Glutamatergic neuron (in vitro differentiated cells): ENCODE data around the gene MACC1. TPM values are rescaled to one million over a fixed set of nuclear protein-coding genes. Genes with fewer than 3 reads are reported as not detected.
"Not testable (repeated sequence)": the region's sequence is repeated elsewhere in the genome, so short reads cannot be mapped to it uniquely, and the experiment has no call there.

Experiments
- DNase-seq: peaks from one replicate; pipeline ENCODE4 v3.0.0; 2022
- H3K27ac Mint-ChIP-seq: one replicate; pipeline ENCODE4 v1.8.0; 2020; ENCODE audit warnings: mild to moderate bottlenecking, mixed read lengths, inconsistent platforms; ENCODE audit not compliant: unreplicated experiment
- H3K27me3 Mint-ChIP-seq: one replicate; pipeline ENCODE4 v1.8.0; 2020; ENCODE audit warnings: mild to moderate bottlenecking, moderate library complexity, mixed read lengths, inconsistent platforms; ENCODE audit not compliant: unreplicated experiment
- H3K36me3 Mint-ChIP-seq: one replicate; pipeline ENCODE4 v1.8.0; 2020; ENCODE audit warnings: mild to moderate bottlenecking, mixed read lengths, inconsistent platforms; ENCODE audit not compliant: unreplicated experiment
- H3K4me1 Mint-ChIP-seq: one replicate; pipeline ENCODE4 v1.8.0; 2020; ENCODE audit warnings: mild to moderate bottlenecking, low read depth, mixed read lengths, inconsistent platforms; ENCODE audit not compliant: unreplicated experiment
- H3K4me3 Mint-ChIP-seq: one replicate; pipeline ENCODE4 v1.8.0; 2020; ENCODE audit warnings: mild to moderate bottlenecking, mixed read lengths, inconsistent platforms; ENCODE audit not compliant: unreplicated experiment
- H3K9me3 Mint-ChIP-seq: one replicate; pipeline ENCODE4 v1.8.0; 2020; ENCODE audit warnings: mild to moderate bottlenecking, moderate library complexity, mixed read lengths, inconsistent platforms; ENCODE audit not compliant: unreplicated experiment
- CTCF ChIP-seq: fragments of 200-600 bp; sonication (generic); IDR thresholded peaks from one replicate; pipeline ENCODE4 v1.5.0; 2021; ENCODE audit not compliant: partially characterized antibody, unreplicated experiment
- total RNA-seq: library from RNA; stranded (reverse); fragmentation: NEBNext Ultra II Directional; extraction: Animal tissue kit (Norgen Biotek cat#: 25700); gene quantifications from one replicate; pipeline ENCODE4 v1.2.1, GENCODE V29; 2021; ENCODE audit not compliant: unreplicated experiment

Gene MACC1
- total RNA-seq, 1 donor from 2014 or later = 0.29 TPM

DNA sequence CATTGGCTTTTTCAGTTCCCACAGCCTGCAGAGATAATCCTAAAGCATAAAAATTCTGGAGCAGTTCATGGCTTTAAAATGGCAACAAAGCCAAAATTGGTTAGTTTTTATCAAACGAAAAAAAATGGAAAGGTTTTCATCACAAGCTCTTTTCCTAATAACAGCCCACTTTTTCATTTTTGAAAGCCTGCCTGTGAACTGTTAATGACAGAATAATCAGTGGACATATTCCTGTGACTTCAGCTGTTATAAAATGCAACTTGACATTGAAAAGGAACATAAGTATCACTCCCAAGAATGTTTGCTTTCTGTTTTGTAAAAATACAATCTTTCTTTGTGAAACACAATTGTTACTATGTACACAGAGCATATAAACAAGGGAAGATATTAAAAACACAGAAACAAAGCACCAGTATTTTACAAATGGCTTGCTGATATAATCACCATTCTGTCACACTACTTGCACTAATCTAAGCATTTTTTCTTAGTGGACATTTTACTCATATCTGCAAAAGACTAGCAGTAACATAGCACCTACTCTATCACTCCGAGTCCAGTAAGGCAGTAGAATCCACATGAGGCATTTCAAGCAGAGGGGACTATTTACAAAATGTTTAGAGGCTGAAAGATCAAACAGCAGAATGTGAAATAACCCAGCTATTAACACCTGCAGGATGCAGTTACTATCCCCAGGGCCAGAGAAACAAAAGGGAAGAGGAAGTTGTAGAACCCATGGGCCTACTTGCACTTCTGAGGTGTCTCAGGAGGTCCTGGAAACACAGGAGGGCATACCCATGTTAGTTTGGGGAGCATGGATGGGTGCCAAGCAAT lies 26.4 kb downstream of the MACC1 start:
- no peaks in the 10 kb centered on the region for H3K36me3 Mint-ChIP-seq
- H3K27ac Mint-ChIP-seq = no peak overlapping the region
- no peaks in the 10 kb centered on the region for H3K27me3 Mint-ChIP-seq
- no peak overlapping the region for H3K4me3 Mint-ChIP-seq
- DNase-seq = no peak
- H3K9me3 Mint-ChIP-seq = no peaks in the 10 kb centered on the region
- TF ChIP-seq CTCF = no peak
- H3K4me1 Mint-ChIP-seq = no peaks in the 10 kb centered on the region

- no peak overlapping the region for H3K27ac Mint-ChIP-seq
- TF ChIP-seq CTCF = no peak
- no peaks in the 10 kb centered on the region for H3K9me3 Mint-ChIP-seq
- no peaks in the 10 kb centered on the region for H3K36me3 Mint-ChIP-seq
- no peak overlapping the region for H3K4me3 Mint-ChIP-seq
- DNase-seq = no peak
- no peaks in the 10 kb centered on the region for H3K27me3 Mint-ChIP-seq
- H3K4me1 Mint-ChIP-seq = no peaks in the 10 kb centered on the region
Observed at GRCh38 chr7:20189852-20190251, 27.3 kb downstream of the MACC1 start.

- Mint-ChIP-seq H3K27me3 (no peaks in the 10 kb centered on the region), H3K36me3 (no peaks in the 10 kb centered on the region), H3K27ac (no peak overlapping the region), H3K9me3 (no peaks in the 10 kb centered on the region), H3K4me1 (no peaks in the 10 kb centered on the region), H3K4me3 (no peak overlapping the region)
- DNase-seq = no peak
- no peak for TF ChIP-seq CTCF
Observed at GRCh38 chr7:20188567-20188966, 28.6 kb downstream of the MACC1 start.

GRCh38 chr7:20187850-20188249 lies 29.3 kb downstream of the MACC1 start:
- H3K27ac Mint-ChIP-seq, H3K9me3 Mint-ChIP-seq, DNase-seq, H3K4me3 Mint-ChIP-seq, H3K36me3 Mint-ChIP-seq, H3K4me1 Mint-ChIP-seq, H3K27me3 Mint-ChIP-seq: not testable (repeated sequence)

- no peak overlapping the region for H3K27ac Mint-ChIP-seq
- TF ChIP-seq CTCF = no peak
- no peaks in the 10 kb centered on the region for H3K27me3 Mint-ChIP-seq
- H3K4me1 Mint-ChIP-seq = no peaks in the 10 kb centered on the region
- no peaks in the 10 kb centered on the region for H3K36me3 Mint-ChIP-seq
- H3K4me3 Mint-ChIP-seq = no peak overlapping the region
- DNase-seq = no peak
- no peaks in the 10 kb centered on the region for H3K9me3 Mint-ChIP-seq
Observed at GRCh38 chr7:20185988-20186387, 31.2 kb downstream of the MACC1 start.
